Gastroesophageal sphincter (tissue), 4 donors: ENCODE measurements around the gene IHH. TPM values are rescaled to one million over a fixed set of nuclear protein-coding genes. Genes with fewer than 3 reads are reported as not detected.

ENCODE experiments used
- ATAC-seq: fragments of 150-250 bp; one replicate; pipeline ENCODE4 v1.9.1; 2016; ENCODE audit warnings: mild to moderate bottlenecking, moderate library complexity
- H3K27ac ChIP-seq, 4 donors: fragments of 200-600 bp; sonication (generic) in 3 of 4; 1 replicate in 3 of 4; 2 replicates in 1 of 4; pipeline ENCODE4 v1.5.1; 2016 to 2019
- H3K27me3 ChIP-seq: fragments of 200-600 bp; sonication (generic); one replicate; pipeline ENCODE4 v1.5.1; 2019
- H3K36me3 ChIP-seq, 2 donors: fragments of 200-600 bp; sonication (generic); one replicate each; pipeline ENCODE4 v1.5.1; 2019; ENCODE audit warnings: control low read depth in 1 of 2
- H3K4me1 ChIP-seq, 3 donors: fragments of 200-600 bp; sonication (generic); 1 replicate in 2 of 3; 2 replicates in 1 of 3; pipeline ENCODE4 v1.5.1; 2016 to 2019; ENCODE audit warnings: control low read depth in 2 of 3
- H3K4me3 ChIP-seq, 2 donors: fragments of 200-600 bp; sonication (generic); one replicate each; pipeline ENCODE4 v1.5.1; 2019; ENCODE audit warnings: mild to moderate bottlenecking in 1 of 2, moderate library complexity in 1 of 2
- H3K9me3 ChIP-seq, 3 donors: fragments of 200-600 bp; sonication (generic); one replicate each; pipeline ENCODE4 v1.5.1; 2017 to 2019; ENCODE audit warnings: control low read depth in 2 of 3
- EP300 ChIP-seq: sonication (generic); formaldehyde crosslinking; IDR thresholded peaks from one replicate; pipeline ENCODE4 v1.6.1; 2017; ENCODE audit warnings: antibody characterized with exemption, mild to moderate bottlenecking
- POLR2A ChIP-seq, 2 donors: fragments of 450-650 bp; IDR thresholded peaks; one replicate each; pipeline ENCODE4 v1.6.1; 2017; ENCODE audit warnings: antibody characterized with exemption in 2 of 2, mild to moderate bottlenecking in 2 of 2, moderate library complexity in 1 of 2
- POLR2AphosphoS5 ChIP-seq: sonication (generic); formaldehyde crosslinking; IDR thresholded peaks from one replicate; pipeline ENCODE4 v1.6.1; 2017; ENCODE audit warnings: antibody characterized with exemption
- WGBS, 2 donors: methylation state at CpG; one replicate each; pipeline ENCODE4 v1.1.5; 2018; ENCODE audit warnings: low coverage in 1 of 2; 5-methylcytosine and 5-hydroxymethylcytosine counted together
- total RNA-seq, 4 donors: library from RNA; depleted of rRNA; stranded (reverse); fragments of >200 nt; gene quantifications; one replicate each; pipeline ENCODE4 v1.1.0, GENCODE V29; 2016
- TF ChIP-seq, protein P1 (sequence below), 4 experiments: fragments of 200-600 bp in 2 of 4; fragments of 450-650 bp in 2 of 4; sonication (generic) in 1 of 4; IDR thresholded peaks; one replicate each; pipeline ENCODE4 v1.5.1; 2017 to 2019; ENCODE audit warnings: antibody characterized with exemption in 4 of 4, mild to moderate bottlenecking in 2 of 4, moderate library complexity in 2 of 4

The IHH gene
- total RNA-seq, 4 donors from 2014 or later: 0.23 TPM; not detected in 3

DNA sequence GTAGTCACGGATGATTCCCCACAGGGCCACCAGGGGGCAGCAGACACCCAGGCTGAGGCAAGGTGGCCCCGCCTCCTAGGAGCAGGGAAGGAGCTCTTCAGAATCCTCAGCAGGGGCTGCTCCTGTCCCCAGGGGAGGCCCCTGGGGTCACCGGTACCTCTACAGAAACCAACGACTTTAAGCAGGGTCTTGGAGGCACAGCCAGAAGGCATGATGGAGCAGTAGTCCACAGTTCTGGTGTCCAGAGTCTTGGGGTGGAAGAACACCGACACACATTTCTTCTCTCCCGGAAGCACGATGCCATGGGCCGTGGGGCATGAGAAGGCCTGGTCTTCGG lies 30.9 kb downstream of the IHH start:
- Histone ChIP-seq H3K36me3 (no peaks in the 10 kb centered on the region), H3K27me3 (peaks cover 62% of the 10 kb centered on the region), H3K4me3 (no peak overlapping the region), H3K9me3 (no peaks in the 10 kb centered on the region), H3K4me1 (no peaks in the 10 kb centered on the region), H3K27ac (no peak overlapping the region)
- WGBS, 2 donors: no CpG with 5 or more reads among the region's 9 CpGs
- TF ChIP-seq, protein P1, sequence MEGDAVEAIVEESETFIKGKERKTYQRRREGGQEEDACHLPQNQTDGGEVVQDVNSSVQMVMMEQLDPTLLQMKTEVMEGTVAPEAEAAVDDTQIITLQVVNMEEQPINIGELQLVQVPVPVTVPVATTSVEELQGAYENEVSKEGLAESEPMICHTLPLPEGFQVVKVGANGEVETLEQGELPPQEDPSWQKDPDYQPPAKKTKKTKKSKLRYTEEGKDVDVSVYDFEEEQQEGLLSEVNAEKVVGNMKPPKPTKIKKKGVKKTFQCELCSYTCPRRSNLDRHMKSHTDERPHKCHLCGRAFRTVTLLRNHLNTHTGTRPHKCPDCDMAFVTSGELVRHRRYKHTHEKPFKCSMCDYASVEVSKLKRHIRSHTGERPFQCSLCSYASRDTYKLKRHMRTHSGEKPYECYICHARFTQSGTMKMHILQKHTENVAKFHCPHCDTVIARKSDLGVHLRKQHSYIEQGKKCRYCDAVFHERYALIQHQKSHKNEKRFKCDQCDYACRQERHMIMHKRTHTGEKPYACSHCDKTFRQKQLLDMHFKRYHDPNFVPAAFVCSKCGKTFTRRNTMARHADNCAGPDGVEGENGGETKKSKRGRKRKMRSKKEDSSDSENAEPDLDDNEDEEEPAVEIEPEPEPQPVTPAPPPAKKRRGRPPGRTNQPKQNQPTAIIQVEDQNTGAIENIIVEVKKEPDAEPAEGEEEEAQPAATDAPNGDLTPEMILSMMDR (IDR thresholded peaks at IDR 0.05): peak in 3 of 4 experiments; percentile 87 to 97 (median 91)
- no peak for TF ChIP-seq EP300
- peak; percentile 78 for ATAC-seq

DNA sequence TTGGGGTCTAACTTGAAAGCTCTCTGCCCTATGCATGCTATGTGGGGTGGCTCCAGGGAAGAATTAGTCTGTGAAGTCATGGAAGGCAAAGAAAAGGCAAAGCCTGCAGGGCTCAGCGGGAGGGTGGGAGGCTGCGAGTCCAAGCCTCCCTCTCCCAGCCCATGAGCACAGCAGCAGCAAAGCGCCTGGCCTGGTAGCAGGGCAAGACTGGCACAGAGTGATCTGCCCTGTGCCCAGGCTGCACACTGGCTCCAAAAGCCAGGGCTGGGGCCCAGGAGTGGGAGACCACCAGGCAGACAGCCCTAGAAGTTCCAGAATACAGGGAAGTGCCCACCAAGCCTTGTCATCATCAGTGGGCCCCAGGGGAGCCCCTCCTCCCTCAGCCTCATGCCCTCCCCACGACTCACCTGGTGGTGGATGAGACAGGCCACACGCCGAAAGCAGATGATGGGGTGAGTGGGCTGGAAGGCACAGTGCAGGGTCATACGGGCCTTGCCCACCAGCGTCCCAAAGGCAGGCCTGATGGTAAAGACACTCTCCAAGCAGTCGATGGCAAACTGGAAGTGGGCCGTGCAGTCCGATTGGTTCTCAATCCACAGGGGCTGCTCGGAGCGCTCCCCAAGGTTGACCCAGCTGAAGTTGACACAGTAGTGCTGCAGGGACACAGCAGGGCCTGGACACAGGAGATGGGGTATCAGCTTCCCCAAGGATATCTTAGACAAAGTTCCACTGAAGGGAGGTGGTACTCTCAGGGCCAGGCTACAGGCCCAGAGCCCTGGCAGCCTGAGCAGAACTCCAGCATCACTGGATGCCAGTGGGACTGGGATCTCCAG lies 31.5 kb downstream of the IHH start:
- Histone ChIP-seq H3K4me1 (no peaks in the 10 kb centered on the region), H3K27ac (no peak overlapping the region), H3K36me3 (no peaks in the 10 kb centered on the region), H3K27me3 (peaks cover 62% of the 10 kb centered on the region), H3K9me3 (no peaks in the 10 kb centered on the region), H3K4me3 (no peak overlapping the region)
- peak; percentile 20 for ATAC-seq
- 71% methylated on average over 3 of the region's 13 CpGs; no CpG with 5 or more reads in 1 of the 2 donors for WGBS, 2 donors
- TF ChIP-seq, protein P1 (IDR thresholded peaks at IDR 0.05): no peak
- TF ChIP-seq POLR2A (IDR thresholded peaks at IDR 0.05) (no peak), EP300 (no peak), POLR2AphosphoS5 (no peak)

DNA sequence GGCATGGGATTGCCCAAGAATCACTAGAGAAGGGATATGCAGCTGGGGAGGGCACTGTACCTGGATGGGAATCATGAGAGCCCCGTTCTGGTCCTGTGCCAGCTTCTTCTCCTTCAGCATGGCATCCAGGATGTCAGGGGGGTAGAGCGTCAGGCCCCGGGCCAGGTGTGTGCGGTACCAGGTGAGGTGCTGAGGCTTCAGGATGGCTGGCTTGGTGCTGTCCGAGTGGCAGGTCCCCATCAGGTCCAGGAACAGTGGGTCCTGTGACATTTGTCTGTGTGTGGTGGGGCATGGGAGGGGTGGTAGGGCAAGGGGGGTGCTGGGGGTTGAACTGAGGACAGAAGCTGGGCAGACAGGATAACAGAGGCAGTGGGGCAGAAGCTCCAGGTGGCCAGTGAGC lies 32.6 kb downstream of the IHH start:
- ATAC-seq: no peak
- no peak for TF ChIP-seq POLR2A (IDR thresholded peaks at IDR 0.05)
- TF ChIP-seq, protein P1 (IDR thresholded peaks at IDR 0.05): no peak
- no peak for TF ChIP-seq EP300
- no peak for TF ChIP-seq POLR2AphosphoS5

DNA sequence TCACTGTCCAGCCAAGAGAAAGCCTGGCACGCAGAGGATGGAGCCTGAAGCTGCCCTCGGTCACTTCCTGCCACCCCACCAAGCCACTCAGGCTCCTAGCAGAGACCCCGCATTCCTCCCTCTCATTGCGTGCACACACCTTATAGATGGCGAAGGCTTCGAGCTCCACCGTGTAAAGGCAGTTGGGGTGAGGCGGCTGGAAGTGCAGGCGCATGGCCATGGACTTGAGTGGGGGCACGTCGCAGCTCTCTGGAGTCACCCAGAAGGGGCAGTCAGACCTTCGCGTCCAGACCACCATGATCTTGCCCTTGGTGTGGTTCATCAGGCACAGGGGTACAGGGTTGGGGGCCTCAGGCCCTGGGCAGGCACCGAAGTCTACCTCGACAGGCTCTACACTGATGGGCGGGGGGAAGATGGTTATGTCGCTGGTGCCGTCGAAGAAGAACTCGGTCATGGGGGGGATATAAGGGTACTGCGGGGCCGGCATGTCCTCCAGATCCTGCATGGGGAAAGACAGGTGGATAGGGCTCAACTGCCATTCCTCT lies 33.1 kb downstream of the IHH start:
- H3K9me3 ChIP-seq: no peaks in the 10 kb centered on the region
- 90 to 100% methylated on average over 1 to 8 of the region's 22 CpGs for WGBS, 2 donors
- no peaks in the 10 kb centered on the region for H3K36me3 ChIP-seq
- no peak for ATAC-seq
- H3K27me3 ChIP-seq: peaks cover 51% of the 10 kb centered on the region
- TF ChIP-seq, protein P1 (IDR thresholded peaks at IDR 0.05): no peak
- no peak for TF ChIP-seq POLR2A (IDR thresholded peaks at IDR 0.05)
- TF ChIP-seq POLR2AphosphoS5: no peak
- TF ChIP-seq EP300: no peak
- H3K27ac ChIP-seq: no peak overlapping the region
- no peak overlapping the region for H3K4me3 ChIP-seq
- no peaks in the 10 kb centered on the region for H3K4me1 ChIP-seq

More for the DNA sequence above, 32.6 kb downstream of the IHH start:
- Histone ChIP-seq H3K9me3 (no peaks in the 10 kb centered on the region), H3K36me3 (no peaks in the 10 kb centered on the region), H3K27ac (no peak overlapping the region), H3K4me1 (no peaks in the 10 kb centered on the region), H3K4me3 (no peak overlapping the region), H3K27me3 (peaks cover 56% of the 10 kb centered on the region)
- WGBS, 2 donors: 17% methylated on average over 1 of the region's 5 CpGs; no CpG with 5 or more reads in 1 of the 2 donors

DNA sequence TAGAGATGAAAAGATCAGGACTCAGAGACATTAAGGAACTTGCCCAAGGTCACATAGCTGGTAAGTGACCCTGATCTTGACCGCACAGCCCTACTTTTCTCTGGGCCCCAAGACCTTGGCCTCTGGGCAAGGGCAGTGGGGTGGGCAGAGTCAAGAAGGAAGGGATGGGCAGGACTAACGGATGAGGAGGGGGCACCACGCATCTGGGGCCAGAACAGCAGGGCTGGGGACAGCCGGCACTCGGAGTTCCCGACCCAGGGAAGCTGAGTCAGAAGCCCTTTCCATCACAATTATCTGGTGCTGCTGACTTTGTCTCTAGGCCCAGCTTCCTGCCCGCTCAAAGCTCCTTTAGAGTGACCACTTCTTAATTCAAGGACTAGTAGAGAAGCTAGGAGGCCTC lies 33.8 kb downstream of the IHH start:
- H3K4me3 ChIP-seq: no peak overlapping the region
- H3K27me3 ChIP-seq: peaks cover 49% of the 10 kb centered on the region
- no peak for ATAC-seq
- H3K27ac ChIP-seq: no peak overlapping the region
- no peaks in the 10 kb centered on the region for H3K9me3 ChIP-seq
- no peaks in the 10 kb centered on the region for H3K36me3 ChIP-seq
- H3K4me1 ChIP-seq: no peaks in the 10 kb centered on the region
- TF ChIP-seq, protein P1 (IDR thresholded peaks at IDR 0.05): no peak
- TF ChIP-seq POLR2A (IDR thresholded peaks at IDR 0.05) (no peak), EP300 (no peak), POLR2AphosphoS5 (no peak)
- 56 to 75% methylated on average over 3 to 7 of the region's 7 CpGs for WGBS, 2 donors
